Neuronal stem cell (in vitro differentiated cells): ENCODE results near the gene PC. TPM values are rescaled to one million over a fixed set of nuclear protein-coding genes. Genes with fewer than 3 reads are reported as not detected.
A peak's percentile ranks its signal among the peaks of the same experiment; 100 is the strongest.
"Not testable (repeated sequence)": the region's sequence is repeated elsewhere in the genome, so short reads cannot be mapped to it uniquely, and the experiment has no call there.

Experiments
- DNase-seq: peaks from one replicate; pipeline ENCODE4 v3.0.0-alpha.2; 2013; ENCODE audit warnings: low spot score
- H2AFZ ChIP-seq: one replicate; pipeline ENCODE4 v1.6.1; 2013; ENCODE audit warnings: mild to moderate bottlenecking, low read length, inconsistent platforms
- H2AK5ac ChIP-seq: 2 replicates; pipeline ENCODE4 v1.6.1; 2013; ENCODE audit warnings: low read depth, mild to moderate bottlenecking, inconsistent platforms, low read length, moderate library complexity, mixed read lengths
- H2BK120ac ChIP-seq: 2 replicates; pipeline ENCODE4 v1.6.1; 2013; ENCODE audit warnings: low read depth, mild to moderate bottlenecking, inconsistent platforms, low read length, moderate library complexity, mixed read lengths
- H2BK12ac ChIP-seq: one replicate; pipeline ENCODE4 v1.6.1; 2013; ENCODE audit warnings: low read length, inconsistent platforms
- H2BK15ac ChIP-seq: 2 replicates; pipeline ENCODE4 v1.6.1; 2013; ENCODE audit warnings: mild to moderate bottlenecking, low read length, inconsistent platforms, mixed read lengths
- H2BK5ac ChIP-seq: one replicate; pipeline ENCODE4 v1.6.1; 2013; ENCODE audit warnings: inconsistent platforms, mild to moderate bottlenecking, low read length, moderate library complexity
- H3K14ac ChIP-seq: one replicate; pipeline ENCODE4 v1.6.1; 2013; ENCODE audit warnings: low read length, inconsistent platforms
- H3K18ac ChIP-seq: 2 replicates; pipeline ENCODE4 v1.6.1; 2013; ENCODE audit warnings: low read length, inconsistent platforms
- H3K23ac ChIP-seq: 2 replicates; pipeline ENCODE4 v1.6.1; 2013; ENCODE audit warnings: low read depth, mild to moderate bottlenecking, mixed read lengths, low read length, inconsistent platforms; ENCODE audit not compliant: poor library complexity
- H3K27ac ChIP-seq: replicated peaks from 3 replicates; pipeline ENCODE4 v1.5.1; 2013; ENCODE audit warnings: low read length, inconsistent platforms
- H3K27me3 ChIP-seq, 3 experiments: 2 replicates each; pipeline ENCODE4 v1.6.1; 2013; ENCODE audit warnings: low read length in 3 of 3, mild to moderate bottlenecking in 2 of 3, inconsistent platforms in 1 of 3, low read depth in 1 of 3, mixed read lengths in 1 of 3, moderate library complexity in 1 of 3; ENCODE audit not compliant: control insufficient read depth in 3 of 3, insufficient read depth in 3 of 3
- H3K36me3 ChIP-seq, 2 donors: replicated peaks in 1 of 2; 2 replicates each; pipeline ENCODE4 v1.6.1; 2013; ENCODE audit warnings: low read length in 2 of 2; ENCODE audit not compliant: control insufficient read depth in 2 of 2, insufficient read depth in 2 of 2
- H3K4ac ChIP-seq: 2 replicates; pipeline ENCODE4 v1.6.1; 2013; ENCODE audit warnings: inconsistent platforms, mild to moderate bottlenecking, low read length, moderate library complexity
- H3K4me1 ChIP-seq, 2 donors: 1 replicate in 1 of 2; 2 replicates in 1 of 2; pipeline ENCODE4 v1.6.1; 2013; ENCODE audit warnings: low read length in 2 of 2, low read depth in 1 of 2; ENCODE audit not compliant: control insufficient read depth in 2 of 2, insufficient read depth in 1 of 2
- H3K4me2 ChIP-seq: one replicate; pipeline ENCODE4 v1.6.1; 2013; ENCODE audit warnings: mild to moderate bottlenecking, low read length, inconsistent platforms; ENCODE audit not compliant: insufficient read depth, poor library complexity, severe bottlenecking
- H3K4me3 ChIP-seq, 2 donors: 2 replicates each; pipeline ENCODE4 v1.5.1; 2013; ENCODE audit warnings: low read length in 2 of 2, mild to moderate bottlenecking in 2 of 2, inconsistent platforms in 1 of 2, moderate library complexity in 1 of 2
- H3K79me1 ChIP-seq: one replicate; pipeline ENCODE4 v1.6.1; 2013; ENCODE audit warnings: low read depth, mild to moderate bottlenecking, inconsistent platforms, low read length, moderate library complexity
- H3K9ac ChIP-seq: one replicate; pipeline ENCODE4 v1.6.1; 2013; ENCODE audit warnings: mild to moderate bottlenecking, low read depth, low read length, inconsistent platforms; ENCODE audit not compliant: poor library complexity
- H3K9me3 ChIP-seq, 2 donors: replicated peaks in 1 of 2; 2 replicates each; pipeline versions ENCODE3 to v1.6.1; 2013; ENCODE audit warnings: low read length in 2 of 2, mild to moderate bottlenecking in 2 of 2, inconsistent platforms in 1 of 2, low read depth in 1 of 2, mixed read lengths in 1 of 2, moderate library complexity in 1 of 2; ENCODE audit not compliant: control insufficient read depth in 2 of 2, insufficient read depth in 1 of 2
- H4K8ac ChIP-seq: one replicate; pipeline ENCODE4 v1.6.1; 2013; ENCODE audit warnings: low read depth, mild to moderate bottlenecking, inconsistent platforms, low read length, moderate library complexity
- H4K91ac ChIP-seq: one replicate; pipeline ENCODE4 v1.6.1; 2013; ENCODE audit warnings: low read length, low read depth, mild to moderate bottlenecking, inconsistent platforms; ENCODE audit not compliant: poor library complexity
- WGBS, 2 donors: extraction: QIAGEN DNeasy Blood & Tissue Kit; methylation state at CpG; one replicate each; pipeline ENCODE4 v1.1.7; 2013; ENCODE audit warnings: missing lambda C conversion rate in 2 of 2, mixed read lengths in 1 of 2; ENCODE audit not compliant: insufficient read length in 2 of 2, insufficient replicate concordance in 1 of 2; ENCODE audit errors: extremely low coverage in 2 of 2; 5-methylcytosine and 5-hydroxymethylcytosine counted together
- polyA plus RNA-seq, 2 experiments: library from polyadenylated mRNA; stranded (reverse); fragments of 200-250 nt; gene quantifications; one replicate each; pipeline ENCODE4 v1.2.3, GENCODE V29; 2013

The PC gene
- polyA plus RNA-seq (2013, experiment 1 of 2), result 6.1 TPM
- 5.8 TPM for polyA plus RNA-seq (2013, experiment 2 of 2)

DNA sequence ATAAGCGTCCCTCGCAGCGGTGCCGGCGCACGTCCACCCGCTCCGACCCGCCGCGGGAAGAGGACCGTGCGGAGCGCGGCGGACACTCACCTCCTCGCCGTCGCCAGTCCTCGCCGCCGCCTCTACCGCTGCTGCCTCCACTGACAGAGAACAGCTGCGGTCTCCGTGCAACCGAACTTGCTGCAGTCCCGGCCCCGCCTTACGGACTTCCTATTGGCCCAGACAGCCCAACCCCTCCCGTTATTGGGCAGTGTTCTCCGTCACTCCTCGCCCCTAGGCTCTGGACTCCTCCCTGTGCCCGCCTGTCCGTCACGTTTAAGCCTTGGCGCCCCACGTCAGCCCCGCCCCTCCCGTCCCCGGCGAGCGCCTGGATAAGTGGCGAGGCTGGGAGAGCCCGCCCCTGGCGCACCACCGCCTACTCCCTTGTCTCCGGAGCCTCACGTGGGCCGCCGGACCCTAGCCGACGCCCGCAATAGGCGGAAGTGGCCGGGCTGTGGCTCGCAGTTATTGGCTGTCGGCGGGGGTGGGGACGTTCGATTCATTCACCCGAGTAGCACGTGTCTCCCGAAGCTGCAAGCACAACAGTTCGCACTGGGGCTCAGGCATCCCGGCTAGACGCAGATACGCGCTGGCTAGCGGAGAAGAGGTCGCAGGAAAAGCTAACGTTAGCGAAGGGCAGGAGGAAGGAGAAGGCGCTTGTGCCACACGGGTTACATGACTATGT, at the start of gene PC:
Gene PC, minus strand, starts transcription at position 152 of the 724 bp plus-strand sequence. CDS start 86,224 bp downstream, outside the sequence.
- Histone ChIP-seq H4K91ac (no peak within 1 kb of the TSS), H4K8ac (no peak within 1 kb of the TSS), H2AFZ (peak within 1 kb of the TSS; percentile 99), H2BK120ac (no peak within 1 kb of the TSS), H3K9ac (peak within 1 kb of the TSS; percentile 97), H3K79me1 (peaks cover 2% of the 10 kb centered on the region), H3K27me3 (no peaks in the 10 kb centered on the region), H3K14ac (no peak within 1 kb of the TSS), H3K9me3 (no peaks in the 10 kb centered on the region), H3K27ac (peak within 1 kb of the TSS; percentile 64), H2BK15ac (no peak within 1 kb of the TSS), H3K4me3 (peak within 1 kb of the TSS; percentile 87 to 99), H3K4me2 (peak within 1 kb of the TSS; percentile 83), H2BK12ac (peak within 1 kb of the TSS; percentile 99), H2BK5ac (no peak within 1 kb of the TSS), H3K18ac (peak within 1 kb of the TSS; percentile 97), H3K36me3 (no peaks in the 10 kb centered on the region), H3K23ac (peak within 1 kb of the TSS; percentile 74), H3K4me1 (peaks cover 5 to 9% of the 10 kb centered on the region in 2 donors), H3K4ac (no peak within 1 kb of the TSS), H2AK5ac (no peak within 1 kb of the TSS)
- no CpG with 5 or more reads among the region's 74 CpGs for WGBS, 2 donors
- peak; percentile 100 for DNase-seq

DNA sequence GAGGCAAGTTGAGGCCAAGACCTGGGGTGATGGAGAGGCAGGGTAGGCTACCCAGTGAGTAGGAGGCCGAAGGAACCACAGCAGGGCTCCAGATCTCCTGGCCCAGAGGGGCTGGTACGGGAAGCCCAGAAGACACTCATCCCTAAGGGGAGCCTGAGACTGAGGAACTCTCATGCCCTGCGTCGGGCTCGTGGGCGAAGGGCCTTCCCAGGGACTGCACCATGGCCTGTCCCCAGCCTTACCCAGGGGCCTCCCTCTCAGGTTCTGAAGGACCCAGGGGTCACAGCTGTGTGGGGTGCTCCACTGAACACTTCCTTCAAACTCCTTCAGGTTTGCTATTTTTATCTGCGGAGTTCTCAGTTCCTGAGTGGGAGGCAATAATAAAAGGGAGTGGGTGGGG, 48.9 kb upstream of the PC start:
- no CpG with 5 or more reads among the region's 7 CpGs for WGBS, 2 donors
- Histone ChIP-seq H2BK5ac (no peak overlapping the region), H3K79me1 (no peaks in the 10 kb centered on the region), H3K4me2 (no peak overlapping the region), H3K18ac (peak overlapping the region; percentile 52), H3K36me3 (no peaks in the 10 kb centered on the region), H2AK5ac (no peak overlapping the region), H2BK120ac (no peak overlapping the region), H4K8ac (no peak overlapping the region), H3K14ac (no peak overlapping the region), H4K91ac (peak overlapping the region; percentile 75), H2AFZ (peak overlapping the region; percentile 77), H2BK15ac (no peak overlapping the region), H3K9ac (no peak overlapping the region), H3K27me3 (peaks cover 0 to 4% (median 0%) of the 10 kb centered on the region in 3 experiments), H3K4me1 (peaks cover 8 to 14% of the 10 kb centered on the region in 2 donors), H3K4me3 (no peak overlapping the region), H3K23ac (no peak overlapping the region), H2BK12ac (no peak overlapping the region), H3K9me3 (no peaks in the 10 kb centered on the region), H3K4ac (no peak overlapping the region), H3K27ac (no peak overlapping the region)
- DNase-seq, result no peak

DNA sequence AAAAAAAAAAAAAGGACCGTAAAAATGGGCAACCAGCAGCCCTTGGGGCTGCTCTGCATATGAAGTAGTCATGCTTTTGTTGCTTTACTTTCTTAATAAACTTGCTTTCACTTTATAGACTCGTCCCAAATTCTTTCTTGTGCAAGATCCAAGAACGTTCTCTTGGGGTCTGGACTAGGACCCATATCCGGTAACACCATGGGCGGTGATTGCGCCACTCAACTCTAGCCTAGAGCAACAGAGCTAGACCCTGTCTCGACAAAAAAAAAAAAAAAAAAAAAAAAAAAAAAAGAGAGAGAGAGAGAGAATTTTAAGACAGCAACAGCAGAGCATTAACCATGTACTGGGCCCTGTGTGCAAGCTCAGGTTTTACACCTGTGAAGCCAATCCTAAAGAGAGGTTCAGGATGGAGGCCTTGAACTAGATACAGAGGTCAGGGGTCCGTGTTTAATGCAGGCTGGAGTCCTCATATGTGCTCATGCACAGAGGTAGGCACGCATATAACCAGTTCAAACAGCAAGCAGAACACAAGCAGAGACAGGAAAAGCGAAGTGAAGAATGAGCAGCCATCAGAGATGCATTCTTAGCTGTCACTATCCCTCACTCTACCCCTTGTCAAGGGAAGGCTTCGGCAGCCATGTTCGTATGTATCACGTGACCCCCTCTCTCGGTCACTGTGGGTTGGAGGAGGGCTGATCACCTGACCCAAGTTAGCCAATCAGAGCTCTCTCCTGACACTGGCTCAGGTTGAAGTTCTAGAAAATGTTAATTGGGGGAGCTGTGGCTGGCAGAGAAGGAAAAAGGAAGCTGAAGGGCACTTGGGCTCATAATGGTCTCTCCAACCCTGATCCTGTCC, 48.1 kb upstream of the PC start:
- no peak overlapping the region for H3K9ac ChIP-seq
- H3K4me2 ChIP-seq, result no peak overlapping the region
- H4K8ac ChIP-seq, result peak overlapping the region; percentile 44
- H3K79me1 ChIP-seq, result no peaks in the 10 kb centered on the region
- peak overlapping the region; percentile 77 for H2AFZ ChIP-seq
- no peak overlapping the region for H2BK120ac ChIP-seq
- no peaks in the 10 kb centered on the region for H3K9me3 ChIP-seq
- no peak overlapping the region for H3K23ac ChIP-seq
- no peaks in the 10 kb centered on the region for H3K36me3 ChIP-seq
- H2AK5ac ChIP-seq, result no peak overlapping the region
- no peak for DNase-seq
- WGBS, 2 donors, result no CpG with 5 or more reads among the region's 14 CpGs
- peaks cover 0 to 4% (median 0%) of the 10 kb centered on the region in 3 experiments for H3K27me3 ChIP-seq
- H3K4me1 ChIP-seq, result peaks cover 10 to 17% of the 10 kb centered on the region in 2 donors
- H3K18ac ChIP-seq, result no peak overlapping the region
- no peak overlapping the region for H2BK12ac ChIP-seq
- H2BK5ac ChIP-seq, result no peak overlapping the region
- H3K4me3 ChIP-seq, result no peak overlapping the region
- H2BK15ac ChIP-seq, result no peak overlapping the region
- no peak overlapping the region for H3K4ac ChIP-seq
- H4K91ac ChIP-seq, result no peak overlapping the region
- no peak overlapping the region for H3K14ac ChIP-seq
- no peak overlapping the region for H3K27ac ChIP-seq

GRCh38 chr11:67005200-67005599, 47.0 kb upstream of the PC start:
- not testable (repeated sequence) for H3K36me3 ChIP-seq, H2BK12ac ChIP-seq, H3K9ac ChIP-seq, H3K27ac ChIP-seq, H3K79me1 ChIP-seq, H4K91ac ChIP-seq, H3K4me3 ChIP-seq, H2AK5ac ChIP-seq, H3K23ac ChIP-seq, H2BK15ac ChIP-seq, H3K4me2 ChIP-seq, H3K27me3 ChIP-seq, H4K8ac ChIP-seq, H2BK120ac ChIP-seq, H2BK5ac ChIP-seq, H2AFZ ChIP-seq, H3K14ac ChIP-seq, H3K18ac ChIP-seq, DNase-seq, H3K9me3 ChIP-seq, H3K4ac ChIP-seq
- H3K4me1 ChIP-seq, result peaks cover 10 to 17% of the 10 kb centered on the region in 2 donors
- WGBS, 2 donors, result no CpG with 5 or more reads among the region's 8 CpGs
